GM12865 (cell line): ENCODE results near the gene TRIM43B.
"Not testable (repeated sequence)": the region's sequence is repeated elsewhere in the genome, so short reads cannot be mapped to it uniquely, and the experiment has no call there.

ENCODE experiments used
- DNase-seq: peaks from one replicate; pipeline ENCODE4 v3.0.0; 2010; ENCODE audit warnings: low read depth
- H3K4me3 ChIP-seq: 2 replicates; pipeline ENCODE4 v1.5.1; 2011; ENCODE audit warnings: mild to moderate bottlenecking, low read depth, low read length, control low read depth
- CTCF ChIP-seq: IDR thresholded peaks from 2 replicates; pipeline ENCODE4 v1.5.1; 2011; ENCODE audit warnings: low read length, control low read depth, low read depth, inconsistent platforms; ENCODE audit not compliant: insufficient read depth; ENCODE audit errors: missing control alignments

Gene TRIM43B

GRCh38 chr2:95484654-95485053, at the start of gene TRIM43B:
Gene TRIM43B (minus strand): TSS chr2:95484754. CDS start chr2:95482714, 2,040 bp downstream.
- H3K4me3 ChIP-seq, DNase-seq: not testable (repeated sequence)

GRCh38 chr2:95531254-95531771, 46.8 kb upstream of the TRIM43B start:
- TF ChIP-seq CTCF = no peak
- peak; percentile 17 for DNase-seq
- H3K4me3 ChIP-seq = no peak overlapping the region

- DNase-seq = peak; percentile 79
- TF ChIP-seq CTCF = no peak
- H3K4me3 ChIP-seq = no peak overlapping the region
Observed at GRCh38 chr2:95530734-95531133, 46.2 kb upstream of the TRIM43B start.

GRCh38 chr2:95526360-95527341, 42.1 kb upstream of the TRIM43B start:
- TF ChIP-seq CTCF = peak; percentile 21
- peak overlapping the region; percentile 95 for H3K4me3 ChIP-seq
- peak; percentile 89 for DNase-seq

- DNase-seq = peak; percentile 49
- peak overlapping the region; percentile 95 for H3K4me3 ChIP-seq
- TF ChIP-seq CTCF = no peak
Observed at GRCh38 chr2:95525294-95526035, 40.9 kb upstream of the TRIM43B start.

- H3K4me3 ChIP-seq = no peak overlapping the region
- no peak for TF ChIP-seq CTCF
- DNase-seq = no peak
Observed at GRCh38 chr2:95524195-95524594, 39.6 kb upstream of the TRIM43B start.

- TF ChIP-seq CTCF = no peak
- no peak overlapping the region for H3K4me3 ChIP-seq
- no peak for DNase-seq
Observed at GRCh38 chr2:95514718-95515117, 30.2 kb upstream of the TRIM43B start.

GRCh38 chr2:95514226-95514625, 29.7 kb upstream of the TRIM43B start:
- not testable (repeated sequence) for H3K4me3 ChIP-seq, DNase-seq
